Large intestine (tissue), 3 donors: Measurements from ENCODE around the gene MLLT3. TPM values are rescaled to one million over a fixed set of nuclear protein-coding genes. Genes with fewer than 3 reads are reported as not detected.

Source experiments
- DNase-seq, 2 donors: peaks; one replicate each; pipeline versions ENCODE4 v3.0.0 to v3.0.0-alpha.2; 2013
- H3K27ac ChIP-seq: one replicate; pipeline ENCODE4 v1.5.1; 2013; ENCODE audit warnings: low read length
- H3K27me3 ChIP-seq: 2 replicates; pipeline ENCODE4 v1.6.1; 2013; ENCODE audit warnings: low read length; ENCODE audit not compliant: control insufficient read depth, insufficient read depth
- H3K36me3 ChIP-seq: 2 replicates; pipeline ENCODE4 v1.6.1; 2013; ENCODE audit warnings: low read length; ENCODE audit not compliant: control insufficient read depth, insufficient read depth
- H3K4me1 ChIP-seq: one replicate; pipeline ENCODE4 v1.6.1; 2013; ENCODE audit warnings: low read length; ENCODE audit not compliant: control insufficient read depth, insufficient read depth
- H3K4me3 ChIP-seq: one replicate; pipeline ENCODE4 v1.5.1; 2013; ENCODE audit warnings: low read length
- H3K9me3 ChIP-seq: one replicate; pipeline ENCODE4 v1.6.1; 2013; ENCODE audit warnings: mild to moderate bottlenecking, low read depth, low read length, moderate library complexity; ENCODE audit not compliant: control insufficient read depth
- WGBS: methylation state at CpG from one replicate; pipeline ENCODE4 v1.1.5; 2013; ENCODE audit warnings: low lambda C conversion rate; ENCODE audit not compliant: insufficient coverage; 5-methylcytosine and 5-hydroxymethylcytosine counted together
- polyA plus RNA-seq: library from polyadenylated mRNA; unstranded; fragments of 120-200 nt; gene quantifications from one replicate; pipeline ENCODE4 v1.2.1, GENCODE V29; 2013

MLLT3 gene
- polyA plus RNA-seq, 1 donor = 25.0 TPM

DNA sequence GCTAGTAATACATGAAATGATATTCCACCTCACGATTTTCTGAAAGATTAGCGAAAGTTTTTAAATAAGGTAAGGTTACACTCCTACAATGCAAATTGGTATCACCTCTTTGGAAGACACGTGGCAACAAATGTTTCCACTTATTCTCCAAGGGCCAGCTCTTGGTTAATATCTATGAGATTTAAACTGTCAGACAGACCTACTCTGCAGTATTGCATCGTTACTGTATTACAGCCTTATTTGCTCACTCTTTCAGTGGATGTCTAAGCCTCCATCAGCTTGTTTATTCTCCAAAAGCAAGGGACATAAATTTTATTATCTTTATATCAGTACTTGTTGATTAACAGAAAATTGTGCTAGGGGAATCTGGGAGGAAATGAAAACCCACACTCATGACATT is 135.7 kb downstream of the MLLT3 start:
- H3K36me3 ChIP-seq = no peaks in the 10 kb centered on the region
- no peaks in the 10 kb centered on the region for H3K4me1 ChIP-seq
- no peaks in the 10 kb centered on the region for H3K9me3 ChIP-seq
- WGBS = 67% methylated on average over 1 of the region's 4 CpGs
- no peak overlapping the region for H3K27ac ChIP-seq
- H3K4me3 ChIP-seq = no peak overlapping the region
- no peak for DNase-seq
- no peaks in the 10 kb centered on the region for H3K27me3 ChIP-seq

DNA sequence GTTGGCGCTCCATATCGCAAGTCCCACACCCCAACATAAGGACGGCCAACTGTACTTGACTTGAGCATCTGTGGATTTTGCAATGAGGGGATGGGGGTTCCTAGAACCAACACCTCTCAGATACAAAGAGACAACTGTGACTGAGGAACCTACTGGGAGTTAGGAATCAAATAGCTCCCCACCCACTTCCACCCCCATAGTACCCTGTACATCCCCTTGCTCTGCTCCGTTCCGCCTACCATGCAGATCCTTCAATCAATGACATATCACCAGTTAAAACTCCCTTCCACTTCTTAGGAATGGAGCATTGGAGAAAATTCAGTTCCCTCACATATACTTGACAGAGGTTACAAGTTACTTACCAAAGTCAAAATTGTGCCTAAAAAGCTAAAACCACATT is 140.9 kb downstream of the MLLT3 start:
- H3K4me3 ChIP-seq = no peak overlapping the region
- H3K9me3 ChIP-seq = no peaks in the 10 kb centered on the region
- H3K27ac ChIP-seq = no peak overlapping the region
- H3K36me3 ChIP-seq = no peaks in the 10 kb centered on the region
- H3K4me1 ChIP-seq = peaks cover 4% of the 10 kb centered on the region
- WGBS = no CpG with 5 or more reads among the region's 5 CpGs
- no peak for DNase-seq
- H3K27me3 ChIP-seq = no peaks in the 10 kb centered on the region

DNA sequence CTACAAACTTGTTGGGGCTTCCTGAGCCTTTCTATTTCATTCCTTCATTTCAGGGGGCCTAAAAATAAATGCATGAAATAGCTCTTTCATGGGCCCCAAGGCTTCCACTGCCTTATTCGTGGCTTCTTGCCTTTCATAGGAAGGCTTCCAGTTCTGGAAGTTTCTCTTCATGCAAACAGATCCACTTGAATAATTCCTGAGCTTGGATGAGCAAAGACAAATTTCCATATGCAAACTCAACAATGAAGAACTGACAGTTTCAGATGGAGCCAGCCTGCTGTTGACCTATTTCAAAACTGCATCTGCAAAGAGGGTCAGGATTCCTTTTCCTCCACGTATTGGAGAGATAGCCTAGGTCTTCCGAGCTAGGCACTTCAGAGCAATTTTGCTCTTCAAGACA is 142.1 kb downstream of the MLLT3 start:
- DNase-seq = no peak
- Histone ChIP-seq H3K27ac (no peak overlapping the region), H3K9me3 (no peaks in the 10 kb centered on the region), H3K4me1 (peaks cover 9% of the 10 kb centered on the region), H3K36me3 (no peaks in the 10 kb centered on the region), H3K27me3 (no peaks in the 10 kb centered on the region), H3K4me3 (no peak overlapping the region)
- no CpG with 5 or more reads among the region's 3 CpGs for WGBS

DNA sequence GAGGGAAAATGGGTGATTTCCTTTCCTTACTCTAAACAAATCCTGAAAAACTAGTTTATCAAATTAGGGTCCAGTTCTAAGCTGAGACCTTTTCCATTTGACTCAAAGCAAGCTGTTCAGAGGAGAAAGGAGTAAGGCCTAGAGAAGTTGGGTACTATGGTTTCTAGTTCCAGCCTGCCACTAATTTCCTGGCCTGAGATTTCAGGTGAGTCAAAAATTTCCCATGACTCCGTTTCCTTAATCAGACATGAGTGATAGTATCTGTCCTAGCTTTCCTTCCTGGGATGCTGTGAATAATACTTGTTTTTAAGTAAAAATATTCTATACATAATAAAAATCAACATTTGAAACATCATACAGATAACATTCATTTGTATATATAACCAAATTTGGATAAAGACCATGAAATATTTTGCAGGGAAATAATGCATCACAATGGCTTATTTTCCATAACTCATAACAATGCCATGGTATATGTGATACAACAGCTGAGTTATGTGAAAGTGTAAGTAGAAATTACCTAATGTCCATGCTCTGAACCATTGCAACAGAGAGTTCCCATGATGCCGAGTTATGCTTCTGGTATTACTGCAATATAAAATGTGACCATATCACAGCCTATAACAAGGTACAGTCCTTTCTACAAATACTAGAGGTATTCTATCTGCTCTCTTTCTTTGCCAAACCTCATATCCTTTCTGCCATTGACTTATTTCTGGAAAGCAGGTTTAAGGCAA is 142.7 kb downstream of the MLLT3 start:
- DNase-seq = peak; percentile 48 to 75
- WGBS = no CpG with 5 or more reads among the region's 2 CpGs
- Histone ChIP-seq H3K4me1 (peaks cover 9% of the 10 kb centered on the region), H3K27ac (no peak overlapping the region), H3K27me3 (no peaks in the 10 kb centered on the region), H3K36me3 (no peaks in the 10 kb centered on the region), H3K9me3 (no peaks in the 10 kb centered on the region), H3K4me3 (no peak overlapping the region)

DNA sequence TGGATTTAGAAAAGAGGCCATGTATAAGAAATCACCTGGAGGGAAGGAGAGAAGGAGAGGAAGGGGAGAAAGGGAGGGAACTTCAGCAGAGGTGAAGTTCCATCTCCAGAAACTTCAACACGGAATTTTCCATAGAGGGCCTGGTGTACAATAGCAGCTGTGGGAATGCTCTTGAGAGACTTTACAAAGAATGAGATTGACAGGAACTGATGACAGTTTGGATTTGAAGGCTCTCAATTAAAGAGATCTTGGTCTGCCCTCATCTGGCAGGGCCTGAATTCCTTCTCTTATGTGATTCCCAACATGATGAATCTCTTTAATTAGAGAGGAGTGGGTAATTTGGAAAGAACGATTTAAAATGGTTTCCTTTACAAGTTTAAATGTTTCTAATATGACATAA is 143.5 kb downstream of the MLLT3 start:
- no CpG with 5 or more reads among the region's 2 CpGs for WGBS
- no peak for DNase-seq
- Histone ChIP-seq H3K36me3 (no peaks in the 10 kb centered on the region), H3K27ac (no peak overlapping the region), H3K4me3 (no peak overlapping the region), H3K9me3 (no peaks in the 10 kb centered on the region), H3K4me1 (peaks cover 9% of the 10 kb centered on the region), H3K27me3 (no peaks in the 10 kb centered on the region)

DNA sequence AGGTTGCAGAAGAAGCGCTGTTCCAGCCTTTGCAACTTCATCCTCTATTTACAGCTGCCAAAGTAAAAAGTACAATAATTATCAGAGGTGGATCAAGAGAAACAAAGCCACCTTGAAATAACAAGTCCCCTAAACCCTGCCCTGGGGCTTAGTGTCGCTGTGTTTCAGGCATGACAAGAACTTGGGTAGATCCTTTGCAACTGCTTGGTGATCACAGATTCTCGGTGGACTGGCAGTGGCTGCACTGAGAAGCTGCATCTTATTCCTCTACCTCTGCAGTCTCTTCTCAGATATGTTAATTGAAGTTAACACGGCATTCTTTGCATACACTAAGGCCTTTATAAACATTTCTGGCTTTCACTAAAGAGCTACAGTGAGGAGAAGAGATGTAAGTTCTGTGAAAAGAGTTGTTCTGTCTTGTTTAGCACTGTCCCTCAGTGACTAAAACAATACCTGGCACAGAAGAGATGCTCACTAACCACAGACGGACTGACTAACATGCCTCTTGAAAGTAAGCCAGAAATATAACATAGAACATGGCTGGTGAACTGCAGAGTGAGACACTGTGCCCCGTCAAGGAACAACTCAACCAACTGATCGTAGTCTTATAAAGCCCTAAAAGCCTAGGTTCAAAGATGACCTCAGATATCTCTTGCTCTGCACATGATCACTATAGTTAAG is 144.2 kb downstream of the MLLT3 start:
- DNase-seq = no peak
- Histone ChIP-seq H3K36me3 (no peaks in the 10 kb centered on the region), H3K4me1 (peaks cover 9% of the 10 kb centered on the region), H3K27me3 (no peaks in the 10 kb centered on the region), H3K9me3 (no peaks in the 10 kb centered on the region), H3K27ac (no peak overlapping the region), H3K4me3 (no peak overlapping the region)
- WGBS = no CpG with 5 or more reads among the region's 7 CpGs

DNA sequence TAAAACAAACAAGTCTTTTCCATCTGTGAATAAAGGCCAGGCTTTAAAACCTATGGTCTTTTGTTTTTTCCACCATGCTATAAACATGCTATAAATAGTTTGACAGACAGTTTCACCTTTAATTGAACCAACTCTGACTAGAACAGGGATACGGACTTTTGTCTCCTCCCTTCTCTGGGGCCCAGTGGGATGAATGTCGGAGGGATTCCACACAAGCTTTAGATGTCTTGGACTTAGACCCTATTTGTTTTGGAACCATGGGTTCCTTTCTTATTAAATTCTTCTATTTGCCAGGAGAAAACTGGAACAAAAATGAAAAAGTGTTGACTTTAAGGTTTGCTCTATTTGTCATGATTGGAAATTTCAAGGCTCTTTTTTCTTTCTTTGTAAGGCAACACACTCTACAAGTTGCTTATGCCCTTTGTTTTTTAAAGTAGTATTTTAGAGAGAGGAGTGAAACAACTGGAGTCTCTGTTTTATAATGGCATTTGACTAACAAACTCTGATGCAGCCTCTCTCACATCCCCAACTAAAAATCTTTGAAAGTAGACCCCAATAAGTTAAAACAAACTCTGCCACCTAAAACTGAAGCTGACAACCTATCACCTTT is 145.3 kb downstream of the MLLT3 start:
- Histone ChIP-seq H3K27me3 (no peaks in the 10 kb centered on the region), H3K4me1 (peaks cover 9% of the 10 kb centered on the region), H3K36me3 (no peaks in the 10 kb centered on the region), H3K4me3 (no peak overlapping the region), H3K9me3 (no peaks in the 10 kb centered on the region), H3K27ac (peak overlapping the region; percentile 26)
- 20% methylated on average over 1 of the region's 2 CpGs for WGBS
- peak; percentile 59 to 76 for DNase-seq

DNA sequence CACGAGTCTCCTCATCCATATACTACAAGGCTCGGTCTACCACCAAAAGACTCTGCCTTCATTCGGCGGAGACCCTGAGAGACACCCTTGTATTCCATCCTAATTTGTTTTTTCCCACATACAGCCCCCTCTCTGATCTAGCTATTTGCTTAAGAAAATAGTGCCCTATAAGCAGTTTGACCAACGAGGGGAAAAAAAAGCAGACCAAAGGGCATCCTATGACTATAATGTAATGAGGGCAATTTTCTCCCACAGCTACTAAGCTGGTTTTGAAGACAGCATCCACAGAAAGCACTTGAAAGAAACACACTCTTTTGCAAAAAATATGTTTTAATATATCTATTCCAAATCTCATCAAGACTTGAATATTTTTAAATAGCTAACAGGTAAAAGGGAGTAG is 147.8 kb downstream of the MLLT3 start:
- Histone ChIP-seq H3K4me3 (no peak overlapping the region), H3K4me1 (peaks cover 9% of the 10 kb centered on the region), H3K9me3 (no peaks in the 10 kb centered on the region), H3K36me3 (no peaks in the 10 kb centered on the region), H3K27ac (no peak overlapping the region), H3K27me3 (no peaks in the 10 kb centered on the region)
- peak; percentile 14 to 56 for DNase-seq
- WGBS = no CpG with 5 or more reads among the region's 5 CpGs

DNA sequence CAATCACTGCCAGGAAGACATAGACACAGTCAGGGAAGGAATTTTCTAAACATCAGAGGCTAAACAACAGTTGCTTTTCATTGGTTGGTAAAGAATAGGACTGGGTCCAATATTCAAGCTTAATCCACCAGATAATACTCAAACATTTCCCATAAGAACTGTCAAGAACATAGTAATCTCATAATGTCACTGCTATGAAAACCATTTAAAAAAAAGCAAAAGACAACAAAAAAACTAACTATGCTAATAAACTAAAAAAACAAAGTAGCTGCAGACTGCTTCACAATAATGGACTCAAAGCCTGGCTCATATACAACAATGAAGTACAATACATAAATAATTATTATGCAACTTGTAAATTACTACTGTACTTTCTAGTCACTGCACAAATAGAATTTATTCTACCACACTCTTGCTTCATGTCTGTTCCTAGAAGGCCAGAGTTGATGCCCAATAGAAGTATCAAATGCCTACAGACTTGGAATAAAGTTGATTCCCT is 148.7 kb downstream of the MLLT3 start:
- Histone ChIP-seq H3K27me3 (no peaks in the 10 kb centered on the region), H3K4me1 (peaks cover 9% of the 10 kb centered on the region), H3K4me3 (no peak overlapping the region), H3K9me3 (no peaks in the 10 kb centered on the region), H3K27ac (no peak overlapping the region), H3K36me3 (no peaks in the 10 kb centered on the region)
- DNase-seq = no peak

DNA sequence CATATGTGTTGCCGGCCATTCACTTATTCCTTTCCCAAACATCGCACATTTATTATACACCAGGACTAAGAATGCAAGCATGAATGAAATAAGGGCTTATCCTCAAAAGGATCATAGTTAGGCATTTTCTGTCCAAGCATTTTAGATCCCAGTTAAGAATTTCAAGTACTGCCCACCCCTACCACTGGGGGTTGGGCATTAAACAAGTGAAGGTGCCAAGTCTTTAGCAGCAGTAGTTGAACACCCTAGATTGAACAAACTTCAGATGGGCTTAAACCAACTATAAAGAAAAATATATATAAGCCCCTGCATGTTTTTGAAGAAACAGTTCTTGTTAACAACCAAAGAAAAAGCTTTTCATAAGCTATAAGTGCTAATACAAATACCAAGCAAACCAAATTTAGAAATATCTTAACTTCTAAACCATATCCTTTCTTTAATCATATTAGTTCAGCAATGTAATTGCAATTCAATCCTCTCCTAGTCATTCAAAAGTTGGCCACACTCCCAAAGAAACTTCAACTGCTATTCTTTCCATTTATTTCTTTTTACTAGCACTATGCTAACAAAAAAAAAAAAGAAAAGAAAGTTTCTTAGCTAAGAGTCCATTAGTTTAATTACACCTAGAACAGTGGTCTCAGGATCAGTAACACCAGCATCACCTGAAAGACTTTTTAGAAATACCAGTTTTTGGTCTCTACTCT is 149.8 kb downstream of the MLLT3 start:
- WGBS = no CpG with 5 or more reads among the region's 2 CpGs
- no peak overlapping the region for H3K27ac ChIP-seq
- DNase-seq = no peak

More for the DNA sequence above, 149.8 kb downstream of the MLLT3 start:
- no peaks in the 10 kb centered on the region for H3K27me3 ChIP-seq
- H3K4me3 ChIP-seq = no peak overlapping the region
- H3K9me3 ChIP-seq = no peaks in the 10 kb centered on the region
- peaks cover 9% of the 10 kb centered on the region for H3K4me1 ChIP-seq
- no peaks in the 10 kb centered on the region for H3K36me3 ChIP-seq
